ENCODE measurements around the gene FXYD7.
"Not testable (repeated sequence)": the region's sequence is repeated elsewhere in the genome, so short reads cannot be mapped to it uniquely, and the experiment has no call there.

FXYD7 gene

DNA sequence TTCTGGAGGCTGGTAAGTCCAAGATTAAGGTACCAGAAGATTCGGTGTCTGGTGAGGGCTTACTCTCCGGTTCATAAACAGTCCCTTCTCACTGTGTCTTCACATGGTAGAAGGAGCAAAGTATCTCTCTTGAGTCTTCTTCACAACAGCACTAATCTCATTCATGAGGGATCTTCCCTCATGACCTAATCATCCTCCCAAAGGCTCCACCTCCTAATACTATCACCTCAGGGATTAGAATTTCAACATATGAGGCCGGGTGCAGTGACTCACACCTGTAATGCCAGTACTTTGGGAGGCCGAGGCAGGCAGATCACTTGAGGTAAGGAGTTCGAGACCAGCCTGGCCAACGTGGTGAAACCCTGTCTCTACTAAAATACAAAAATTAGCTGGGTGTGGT, 53.8 kb downstream of the FXYD7 start:
- H3K36me3 ChIP-seq (ENCODE audit: control insufficient read depth in 2 of 2, insufficient read depth in 1 of 2, low read length in 2 of 2); H3K27ac ChIP-seq (ENCODE audit: extremely low read depth, low read depth, low read length); H3K4me3 ChIP-seq (ENCODE audit: low read depth, low read length); H3K9me3 ChIP-seq (ENCODE audit: control insufficient read depth, insufficient read depth, low read depth, low read length); H3K4me1 ChIP-seq (ENCODE audit: control insufficient read depth, insufficient read depth, low read length); POLR2A ChIA-PET: not testable (repeated sequence)
- CTCF ChIA-PET: interaction anchor here (0.6 kb wide), 1 partner anchor 648 kb away, joined by 4 read pairs; no protein-coding TSS in a partner anchor
- TF ChIP-seq ZNF112 (tag by site-specific recombination; IDR thresholded peaks at IDR 0.05) (0 out of 2 replicates have a peak, but pooled peaks have one; percentile 14), ZNF266 (tag by site-specific recombination; IDR thresholded peaks at IDR 0.05; ENCODE audit: low read depth) (peak; percentile 43; the same call in 1 of the 2 replicates)
- TF ChIP-seq, protein P1, sequence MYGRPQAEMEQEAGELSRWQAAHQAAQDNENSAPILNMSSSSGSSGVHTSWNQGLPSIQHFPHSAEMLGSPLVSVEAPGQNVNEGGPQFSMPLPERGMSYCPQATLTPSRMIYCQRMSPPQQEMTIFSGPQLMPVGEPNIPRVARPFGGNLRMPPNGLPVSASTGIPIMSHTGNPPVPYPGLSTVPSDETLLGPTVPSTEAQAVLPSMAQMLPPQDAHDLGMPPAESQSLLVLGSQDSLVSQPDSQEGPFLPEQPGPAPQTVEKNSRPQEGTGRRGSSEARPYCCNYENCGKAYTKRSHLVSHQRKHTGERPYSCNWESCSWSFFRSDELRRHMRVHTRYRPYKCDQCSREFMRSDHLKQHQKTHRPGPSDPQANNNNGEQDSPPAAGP (tag by site-specific recombination; IDR thresholded peaks at IDR 0.05): peak; percentile 36; the same call in 1 of the 2 replicates
- TF ChIP-seq, protein P2, sequence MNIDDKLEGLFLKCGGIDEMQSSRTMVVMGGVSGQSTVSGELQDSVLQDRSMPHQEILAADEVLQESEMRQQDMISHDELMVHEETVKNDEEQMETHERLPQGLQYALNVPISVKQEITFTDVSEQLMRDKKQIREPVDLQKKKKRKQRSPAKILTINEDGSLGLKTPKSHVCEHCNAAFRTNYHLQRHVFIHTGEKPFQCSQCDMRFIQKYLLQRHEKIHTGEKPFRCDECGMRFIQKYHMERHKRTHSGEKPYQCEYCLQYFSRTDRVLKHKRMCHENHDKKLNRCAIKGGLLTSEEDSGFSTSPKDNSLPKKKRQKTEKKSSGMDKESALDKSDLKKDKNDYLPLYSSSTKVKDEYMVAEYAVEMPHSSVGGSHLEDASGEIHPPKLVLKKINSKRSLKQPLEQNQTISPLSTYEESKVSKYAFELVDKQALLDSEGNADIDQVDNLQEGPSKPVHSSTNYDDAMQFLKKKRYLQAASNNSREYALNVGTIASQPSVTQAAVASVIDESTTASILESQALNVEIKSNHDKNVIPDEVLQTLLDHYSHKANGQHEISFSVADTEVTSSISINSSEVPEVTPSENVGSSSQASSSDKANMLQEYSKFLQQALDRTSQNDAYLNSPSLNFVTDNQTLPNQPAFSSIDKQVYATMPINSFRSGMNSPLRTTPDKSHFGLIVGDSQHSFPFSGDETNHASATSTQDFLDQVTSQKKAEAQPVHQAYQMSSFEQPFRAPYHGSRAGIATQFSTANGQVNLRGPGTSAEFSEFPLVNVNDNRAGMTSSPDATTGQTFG (tag by site-specific recombination; IDR thresholded peaks at IDR 0.05; ENCODE audit: borderline replicate concordance): peak; percentile 24; the same call in 1 of the 2 replicates

DNA sequence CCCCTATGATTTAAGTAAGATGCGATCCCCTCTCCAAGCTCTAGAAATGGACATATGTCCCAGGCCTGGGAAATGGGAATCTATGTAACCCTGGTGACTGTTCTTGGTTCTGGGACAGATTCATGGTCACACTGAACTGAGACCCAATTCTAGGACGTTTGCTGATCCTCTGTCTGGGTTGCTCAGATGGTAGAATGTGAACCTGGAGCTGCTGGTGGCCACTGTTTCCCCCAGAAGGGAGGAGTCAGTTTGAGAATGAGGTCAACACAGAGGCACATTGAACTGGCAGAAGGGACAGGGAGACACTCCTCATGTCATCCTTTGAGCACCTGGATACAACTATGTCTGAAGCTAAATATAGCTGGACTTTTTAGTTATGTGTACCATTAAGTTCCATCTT, 56.4 kb downstream of the FXYD7 start:
- H3K9me3 ChIP-seq (ENCODE audit: control insufficient read depth, insufficient read depth, low read depth, low read length): no peaks in the 10 kb centered on the region
- no peaks in the 10 kb centered on the region for H3K4me1 ChIP-seq (ENCODE audit: control insufficient read depth, insufficient read depth, low read length)
- ChIA-PET CTCF (interaction anchor here (1.1 to 3.1 kb wide), 8 partner anchors 9 to 155 kb away, joined by 3 to 12 read pairs (median 3); no protein-coding TSS in a partner anchor), POLR2A (interaction anchor here (0.6 kb wide), 2 partner anchors 48 to 242 kb away, joined by 3 to 4 read pairs; no protein-coding TSS in a partner anchor)
- no peaks in the 10 kb centered on the region for H3K36me3 ChIP-seq (ENCODE audit: control insufficient read depth in 2 of 2, insufficient read depth in 1 of 2, low read length in 2 of 2)
- H3K27ac ChIP-seq (ENCODE audit: extremely low read depth, low read depth, low read length): no peak overlapping the region
- no peak overlapping the region for H3K4me3 ChIP-seq (ENCODE audit: low read depth, low read length)
- TF ChIP-seq EGR2 (tag by site-specific recombination; IDR thresholded peaks at IDR 0.05; ENCODE audit: low read depth): no peak
- no peak for TF ChIP-seq ZNF677 (tag by site-specific recombination; IDR thresholded peaks at IDR 0.05)
- TF ChIP-seq GFI1B (tag by site-specific recombination; IDR thresholded peaks at IDR 0.05): no peak
- TF ChIP-seq ZNF664 (tag by site-specific recombination; IDR thresholded peaks at IDR 0.05): no peak
- TF ChIP-seq, protein P3, sequence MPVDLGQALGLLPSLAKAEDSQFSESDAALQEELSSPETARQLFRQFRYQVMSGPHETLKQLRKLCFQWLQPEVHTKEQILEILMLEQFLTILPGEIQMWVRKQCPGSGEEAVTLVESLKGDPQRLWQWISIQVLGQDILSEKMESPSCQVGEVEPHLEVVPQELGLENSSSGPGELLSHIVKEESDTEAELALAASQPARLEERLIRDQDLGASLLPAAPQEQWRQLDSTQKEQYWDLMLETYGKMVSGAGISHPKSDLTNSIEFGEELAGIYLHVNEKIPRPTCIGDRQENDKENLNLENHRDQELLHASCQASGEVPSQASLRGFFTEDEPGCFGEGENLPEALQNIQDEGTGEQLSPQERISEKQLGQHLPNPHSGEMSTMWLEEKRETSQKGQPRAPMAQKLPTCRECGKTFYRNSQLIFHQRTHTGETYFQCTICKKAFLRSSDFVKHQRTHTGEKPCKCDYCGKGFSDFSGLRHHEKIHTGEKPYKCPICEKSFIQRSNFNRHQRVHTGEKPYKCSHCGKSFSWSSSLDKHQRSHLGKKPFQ (tag by site-specific recombination; IDR thresholded peaks at IDR 0.05): no peak
- no peak for TF ChIP-seq KLF16 (tag by site-specific recombination; IDR thresholded peaks at IDR 0.05)

DNA sequence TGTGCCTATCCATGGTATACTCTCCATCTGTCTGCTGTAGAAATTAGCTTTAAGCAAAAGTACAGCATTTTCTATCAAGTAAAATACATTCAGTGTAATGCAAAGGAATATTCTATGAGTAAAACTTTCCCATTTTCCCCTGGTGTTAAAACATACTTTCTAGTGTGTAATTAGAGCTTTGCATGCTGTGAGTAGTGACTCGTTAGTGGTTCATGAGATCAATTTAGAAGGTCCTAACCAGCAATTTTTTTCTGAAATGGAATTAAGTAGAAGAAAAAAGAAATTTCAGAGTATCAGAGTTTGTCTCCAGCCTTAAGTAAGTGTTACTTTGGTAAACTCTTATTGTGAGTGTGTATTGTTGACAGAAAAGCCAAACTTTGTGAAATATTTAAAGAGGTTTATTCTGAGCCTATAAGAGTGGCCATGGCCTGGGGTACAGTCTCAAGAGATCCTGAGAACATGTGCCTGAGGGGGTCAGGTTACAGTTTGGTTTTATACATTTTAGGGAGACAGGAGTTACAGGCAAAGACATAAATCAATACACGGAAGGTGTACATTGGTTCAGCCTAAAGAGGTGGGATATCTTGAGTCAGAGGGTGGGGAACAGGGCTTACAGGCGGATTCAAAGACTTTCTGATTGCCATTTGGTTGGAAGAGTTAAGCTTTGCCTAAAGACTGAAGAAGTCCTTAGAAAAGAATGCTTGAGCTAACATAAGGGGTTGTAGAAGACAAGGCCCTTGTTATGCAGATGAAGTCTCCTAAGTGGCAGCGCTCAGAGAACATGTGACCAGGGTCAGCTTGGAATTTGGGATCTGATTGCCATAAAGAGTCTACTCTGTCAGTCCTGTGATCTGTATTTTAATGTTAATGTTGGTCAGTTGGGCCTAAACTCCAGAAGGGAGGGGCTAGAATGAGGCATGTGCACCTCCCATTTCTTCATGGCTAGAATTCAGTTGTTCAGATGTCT, 60.0 kb downstream of the FXYD7 start:
- POLR2A ChIA-PET: interaction anchor here (0.6 to 0.7 kb wide), 2 partner anchors 22 to 65 kb away, joined by 3 read pairs; partner anchors contain the start of gene USF2
- no peaks in the 10 kb centered on the region for H3K36me3 ChIP-seq (ENCODE audit: control insufficient read depth in 2 of 2, insufficient read depth in 1 of 2, low read length in 2 of 2)
- no peak overlapping the region for H3K4me3 ChIP-seq (ENCODE audit: low read depth, low read length)
- H3K4me1 ChIP-seq (ENCODE audit: control insufficient read depth, insufficient read depth, low read length): no peaks in the 10 kb centered on the region
- CTCF ChIA-PET: interaction anchor here (1.2 to 1.5 kb wide), 2 partner anchors 61 to 67 kb away, joined by 4 to 10 read pairs; no protein-coding TSS in a partner anchor
- H3K27ac ChIP-seq (ENCODE audit: extremely low read depth, low read depth, low read length): no peak overlapping the region
- no peaks in the 10 kb centered on the region for H3K9me3 ChIP-seq (ENCODE audit: control insufficient read depth, insufficient read depth, low read depth, low read length)
- TF ChIP-seq ZNF37A (tag by site-specific recombination; IDR thresholded peaks at IDR 0.05): no peak
- TF ChIP-seq ZNF335 (tag by site-specific recombination; conservative IDR thresholded peaks at IDR 0.05): peak; percentile 44
- TF ChIP-seq ZNF391 (tag by site-specific recombination; IDR thresholded peaks at IDR 0.05; ENCODE audit: borderline replicate concordance, low read depth): no peak
- no peak for TF ChIP-seq GLIS2 (tag by site-specific recombination; IDR thresholded peaks at IDR 0.05)
- no peak for TF ChIP-seq ZNF624 (tag by site-specific recombination; IDR thresholded peaks at IDR 0.05)
- TF ChIP-seq KLF9 (tag by site-specific recombination; IDR thresholded peaks at IDR 0.05; ENCODE audit: low read depth): no peak
- no peak for TF ChIP-seq ZFP69B (tag by site-specific recombination; IDR thresholded peaks at IDR 0.05)
- TF ChIP-seq, protein P4, sequence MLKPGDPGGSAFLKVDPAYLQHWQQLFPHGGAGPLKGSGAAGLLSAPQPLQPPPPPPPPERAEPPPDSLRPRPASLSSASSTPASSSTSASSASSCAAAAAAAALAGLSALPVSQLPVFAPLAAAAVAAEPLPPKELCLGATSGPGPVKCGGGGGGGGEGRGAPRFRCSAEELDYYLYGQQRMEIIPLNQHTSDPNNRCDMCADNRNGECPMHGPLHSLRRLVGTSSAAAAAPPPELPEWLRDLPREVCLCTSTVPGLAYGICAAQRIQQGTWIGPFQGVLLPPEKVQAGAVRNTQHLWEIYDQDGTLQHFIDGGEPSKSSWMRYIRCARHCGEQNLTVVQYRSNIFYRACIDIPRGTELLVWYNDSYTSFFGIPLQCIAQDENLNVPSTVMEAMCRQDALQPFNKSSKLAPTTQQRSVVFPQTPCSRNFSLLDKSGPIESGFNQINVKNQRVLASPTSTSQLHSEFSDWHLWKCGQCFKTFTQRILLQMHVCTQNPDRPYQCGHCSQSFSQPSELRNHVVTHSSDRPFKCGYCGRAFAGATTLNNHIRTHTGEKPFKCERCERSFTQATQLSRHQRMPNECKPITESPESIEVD (tag by site-specific recombination; IDR thresholded peaks at IDR 0.05): peak; percentile 40; the same call in 1 of the 2 replicates
- no peak for TF ChIP-seq ZNF623 (tag by site-specific recombination; IDR thresholded peaks at IDR 0.05)
- TF ChIP-seq ZNF184 (tag by site-specific recombination; IDR thresholded peaks at IDR 0.05): 0 out of 2 replicates have a peak, but pooled peaks have one; percentile 31
- TF ChIP-seq SP7 (tag by site-specific recombination; IDR thresholded peaks at IDR 0.05): peak; percentile 96
- TF ChIP-seq, protein P5, sequence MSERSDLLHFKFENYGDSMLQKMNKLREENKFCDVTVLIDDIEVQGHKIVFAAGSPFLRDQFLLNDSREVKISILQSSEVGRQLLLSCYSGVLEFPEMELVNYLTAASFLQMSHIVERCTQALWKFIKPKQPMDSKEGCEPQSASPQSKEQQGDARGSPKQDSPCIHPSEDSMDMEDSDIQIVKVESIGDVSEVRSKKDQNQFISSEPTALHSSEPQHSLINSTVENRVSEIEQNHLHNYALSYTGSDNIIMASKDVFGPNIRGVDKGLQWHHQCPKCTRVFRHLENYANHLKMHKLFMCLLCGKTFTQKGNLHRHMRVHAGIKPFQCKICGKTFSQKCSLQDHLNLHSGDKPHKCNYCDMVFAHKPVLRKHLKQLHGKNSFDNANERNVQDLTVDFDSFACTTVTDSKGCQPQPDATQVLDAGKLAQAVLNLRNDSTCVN (tag by site-specific recombination; optimal IDR thresholded peaks at IDR 0.05): no peak
